HG03342 (cell line): ENCODE data around the gene IRAK2.
"Not testable (repeated sequence)": the region's sequence is repeated elsewhere in the genome, so short reads cannot be mapped to it uniquely, and the experiment has no call there.

ENCODE experiments used
- ATAC-seq: cut with Tn5 transposase; IDR thresholded peaks from one replicate; pipeline ENCODE4 v1.9.1; 2021; ENCODE audit warnings: mild to moderate bottlenecking, moderate library complexity; ENCODE audit not compliant: unreplicated experiment

Gene IRAK2

GRCh38 chr3:10160346-10160745 lies 4.4 kb upstream of the IRAK2 start:
- ATAC-seq, result no peak

GRCh38 chr3:10160925-10161324 lies 3.8 kb upstream of the IRAK2 start:
- no peak for ATAC-seq

GRCh38 chr3:10162185-10162584 lies 2.5 kb upstream of the IRAK2 start:
- ATAC-seq, result no peak

GRCh38 chr3:10164201-10164545 lies 546 bp upstream of the IRAK2 start:
- ATAC-seq, result not testable (repeated sequence)

- no peak for ATAC-seq
These were observed 1.5 kb downstream of the IRAK2 start for GRCh38 chr3:10166213-10166604.

GRCh38 chr3:10169000-10169496 lies 4.3 kb downstream of the IRAK2 start:
- no peak for ATAC-seq

- no peak for ATAC-seq
These were observed 6.3 kb downstream of the IRAK2 start for GRCh38 chr3:10170915-10171478.

- ATAC-seq, result no peak
These were observed 8.6 kb downstream of the IRAK2 start for GRCh38 chr3:10173095-10173925.

GRCh38 chr3:10173926-10174435 lies 9.3 kb downstream of the IRAK2 start:
- ATAC-seq, result no peak

GRCh38 chr3:10175334-10175733 lies 10.6 kb downstream of the IRAK2 start:
- ATAC-seq, result not testable (repeated sequence)

GRCh38 chr3:10176150-10176549 lies 11.4 kb downstream of the IRAK2 start:
- not testable (repeated sequence) for ATAC-seq

- no peak for ATAC-seq
These were observed 13.0 kb downstream of the IRAK2 start for GRCh38 chr3:10177737-10178136.

- no peak for ATAC-seq
These were observed 14.2 kb downstream of the IRAK2 start for GRCh38 chr3:10178892-10179291.

- no peak for ATAC-seq
These were observed 15.6 kb downstream of the IRAK2 start for GRCh38 chr3:10180289-10180688.

- ATAC-seq, result no peak
These were observed 16.1 kb downstream of the IRAK2 start for GRCh38 chr3:10180738-10181295.

- no peak for ATAC-seq
These were observed 18.2 kb downstream of the IRAK2 start for GRCh38 chr3:10182950-10183349.

- ATAC-seq, result no peak
These were observed 19.5 kb downstream of the IRAK2 start for GRCh38 chr3:10184250-10184649.

- no peak for ATAC-seq
These were observed 21.4 kb downstream of the IRAK2 start for GRCh38 chr3:10185804-10186762.

- no peak for ATAC-seq
These were observed 22.7 kb downstream of the IRAK2 start for GRCh38 chr3:10187290-10187876.

GRCh38 chr3:10187944-10188343 lies 23.2 kb downstream of the IRAK2 start:
- no peak for ATAC-seq
